HG03066 (cell line): Measurements from ENCODE around the gene MDFI.

Source experiments
- ATAC-seq: cut with Tn5 transposase; IDR thresholded peaks from one replicate; pipeline ENCODE4 v1.9.1; 2021; ENCODE audit warnings: low read depth; ENCODE audit not compliant: unreplicated experiment

The MDFI gene

GRCh38 chr6:41638002-41638934, at the start of gene MDFI:
Gene MDFI (plus strand): TSS chr6:41638468. CDS start chr6:41638750, 282 bp downstream.
- ATAC-seq = no peak

- no peak for ATAC-seq
Observed at GRCh38 chr6:41589223-41589622, 49.0 kb upstream of the MDFI start.

GRCh38 chr6:41589636-41590622, 48.3 kb upstream of the MDFI start:
- no peak for ATAC-seq

- no peak for ATAC-seq
Observed at GRCh38 chr6:41591122-41591521, 47.1 kb upstream of the MDFI start.

- no peak for ATAC-seq
Observed at GRCh38 chr6:41591859-41592502, 46.3 kb upstream of the MDFI start.

- ATAC-seq = no peak
Observed at GRCh38 chr6:41593406-41593805, 44.9 kb upstream of the MDFI start.

GRCh38 chr6:41593839-41594238, 44.4 kb upstream of the MDFI start:
- ATAC-seq = no peak

- ATAC-seq = no peak
Observed at GRCh38 chr6:41594326-41594725, 43.9 kb upstream of the MDFI start.

GRCh38 chr6:41594766-41595165, 43.5 kb upstream of the MDFI start:
- no peak for ATAC-seq

GRCh38 chr6:41595166-41595565, 43.1 kb upstream of the MDFI start:
- no peak for ATAC-seq

- no peak for ATAC-seq
Observed at GRCh38 chr6:41596096-41596685, 42.1 kb upstream of the MDFI start.

- ATAC-seq = no peak
Observed at GRCh38 chr6:41596807-41597206, 41.5 kb upstream of the MDFI start.

GRCh38 chr6:41597246-41598000, 40.8 kb upstream of the MDFI start:
- ATAC-seq = no peak

GRCh38 chr6:41598670-41599014, 39.6 kb upstream of the MDFI start:
- no peak for ATAC-seq

- ATAC-seq = no peak
Observed at GRCh38 chr6:41599015-41599851, 39.0 kb upstream of the MDFI start.

GRCh38 chr6:41599852-41600445, 38.3 kb upstream of the MDFI start:
- no peak for ATAC-seq

GRCh38 chr6:41600499-41601247, 37.6 kb upstream of the MDFI start:
- ATAC-seq = no peak

GRCh38 chr6:41601248-41601549, 37.1 kb upstream of the MDFI start:
- no peak for ATAC-seq
